GM12865 (cell line): ENCODE measurements around the gene CHAF1A.

Experiments used
- DNase-seq: peaks from one replicate; pipeline ENCODE4 v3.0.0; 2010; ENCODE audit warnings: low read depth
- H3K4me3 ChIP-seq: 2 replicates; pipeline ENCODE4 v1.5.1; 2011; ENCODE audit warnings: mild to moderate bottlenecking, low read depth, low read length, control low read depth
- TF ChIP-seq, protein P1 (sequence below): IDR thresholded peaks from 2 replicates; pipeline ENCODE4 v1.5.1; 2011; ENCODE audit warnings: low read length, control low read depth, low read depth, inconsistent platforms; ENCODE audit not compliant: insufficient read depth; ENCODE audit errors: missing control alignments

The CHAF1A gene

DNA sequence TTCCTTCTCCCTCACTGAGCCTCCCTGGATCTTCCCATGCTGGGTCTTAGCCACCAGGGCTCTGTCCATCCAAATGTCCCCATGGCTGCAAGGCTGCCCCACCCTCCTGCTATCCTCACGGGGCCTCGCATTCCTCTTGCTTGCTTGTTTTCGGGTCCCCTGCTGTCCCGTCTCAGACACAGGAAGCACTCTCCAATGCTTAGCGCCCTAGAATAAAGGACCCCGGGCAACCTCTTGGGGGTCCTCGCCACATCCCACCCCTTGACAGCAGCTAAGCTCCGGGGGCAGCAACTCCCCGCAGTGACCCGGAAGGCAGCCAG is 25.8 kb upstream of the CHAF1A start:
- no peak for DNase-seq
- TF ChIP-seq, protein P1, sequence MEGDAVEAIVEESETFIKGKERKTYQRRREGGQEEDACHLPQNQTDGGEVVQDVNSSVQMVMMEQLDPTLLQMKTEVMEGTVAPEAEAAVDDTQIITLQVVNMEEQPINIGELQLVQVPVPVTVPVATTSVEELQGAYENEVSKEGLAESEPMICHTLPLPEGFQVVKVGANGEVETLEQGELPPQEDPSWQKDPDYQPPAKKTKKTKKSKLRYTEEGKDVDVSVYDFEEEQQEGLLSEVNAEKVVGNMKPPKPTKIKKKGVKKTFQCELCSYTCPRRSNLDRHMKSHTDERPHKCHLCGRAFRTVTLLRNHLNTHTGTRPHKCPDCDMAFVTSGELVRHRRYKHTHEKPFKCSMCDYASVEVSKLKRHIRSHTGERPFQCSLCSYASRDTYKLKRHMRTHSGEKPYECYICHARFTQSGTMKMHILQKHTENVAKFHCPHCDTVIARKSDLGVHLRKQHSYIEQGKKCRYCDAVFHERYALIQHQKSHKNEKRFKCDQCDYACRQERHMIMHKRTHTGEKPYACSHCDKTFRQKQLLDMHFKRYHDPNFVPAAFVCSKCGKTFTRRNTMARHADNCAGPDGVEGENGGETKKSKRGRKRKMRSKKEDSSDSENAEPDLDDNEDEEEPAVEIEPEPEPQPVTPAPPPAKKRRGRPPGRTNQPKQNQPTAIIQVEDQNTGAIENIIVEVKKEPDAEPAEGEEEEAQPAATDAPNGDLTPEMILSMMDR, result no peak
- H3K4me3 ChIP-seq, result peak overlapping the region; percentile 44

DNA sequence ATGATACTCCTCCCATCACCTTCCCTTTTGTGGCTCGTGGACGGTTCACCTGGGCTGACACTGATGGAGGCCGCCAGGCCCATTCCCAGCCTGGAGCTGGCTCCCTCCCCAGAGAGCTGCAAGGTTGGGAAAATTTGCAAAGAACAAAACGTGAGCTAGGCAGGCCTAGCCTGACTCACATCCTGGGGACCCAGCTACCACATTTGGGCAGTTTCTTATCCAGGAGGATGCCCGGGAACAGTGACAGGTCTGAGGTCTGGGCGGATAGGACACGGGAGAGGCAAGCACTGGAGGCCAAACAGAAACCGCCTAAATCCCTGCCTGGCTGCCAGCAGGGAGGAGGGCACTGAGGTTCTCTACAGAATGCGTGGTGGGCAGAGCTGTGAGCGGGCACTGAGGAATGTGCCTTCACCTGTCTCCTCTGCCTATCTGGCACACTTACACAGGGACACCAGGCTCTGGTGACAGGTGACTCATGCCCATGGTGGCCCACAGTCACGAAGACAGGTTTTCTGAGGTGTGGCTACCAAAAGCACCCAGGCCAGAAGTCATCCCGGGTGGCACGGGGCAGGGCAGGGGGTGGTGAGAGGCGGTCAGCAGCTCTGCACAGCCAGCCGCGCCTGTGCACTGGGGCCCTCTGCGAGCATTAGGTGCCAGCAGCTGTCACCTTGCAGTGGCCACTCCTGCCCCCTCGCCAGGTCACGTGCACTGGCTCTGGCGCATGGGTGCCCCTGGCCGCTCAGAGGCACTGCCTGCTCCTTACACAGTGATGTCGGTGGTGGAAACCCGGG is 25.3 kb upstream of the CHAF1A start:
- no peak for DNase-seq
- H3K4me3 ChIP-seq, result peak overlapping the region; percentile 44
- TF ChIP-seq, protein P1, result no peak

DNA sequence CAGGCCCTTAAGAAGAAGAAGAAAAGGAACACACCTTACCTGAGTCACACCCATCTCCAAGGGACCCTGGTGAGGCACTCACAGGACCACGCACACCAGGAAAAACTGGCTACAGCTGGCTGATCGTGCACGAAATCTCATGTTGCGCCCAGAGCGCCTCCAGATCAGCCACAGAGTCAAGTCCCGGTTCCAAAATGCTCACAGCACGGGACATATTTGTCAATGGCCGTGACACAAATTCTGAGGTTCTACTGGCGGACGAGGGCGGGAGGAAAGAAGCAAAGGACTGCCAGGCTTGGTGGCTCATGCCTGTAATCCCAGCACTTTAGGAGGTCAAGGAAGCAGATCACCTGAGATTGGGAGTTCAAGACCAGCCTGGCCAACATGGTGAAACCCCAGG is 23.6 kb upstream of the CHAF1A start:
- no peak for DNase-seq
- TF ChIP-seq, protein P1, result no peak
- peak overlapping the region; percentile 44 for H3K4me3 ChIP-seq

DNA sequence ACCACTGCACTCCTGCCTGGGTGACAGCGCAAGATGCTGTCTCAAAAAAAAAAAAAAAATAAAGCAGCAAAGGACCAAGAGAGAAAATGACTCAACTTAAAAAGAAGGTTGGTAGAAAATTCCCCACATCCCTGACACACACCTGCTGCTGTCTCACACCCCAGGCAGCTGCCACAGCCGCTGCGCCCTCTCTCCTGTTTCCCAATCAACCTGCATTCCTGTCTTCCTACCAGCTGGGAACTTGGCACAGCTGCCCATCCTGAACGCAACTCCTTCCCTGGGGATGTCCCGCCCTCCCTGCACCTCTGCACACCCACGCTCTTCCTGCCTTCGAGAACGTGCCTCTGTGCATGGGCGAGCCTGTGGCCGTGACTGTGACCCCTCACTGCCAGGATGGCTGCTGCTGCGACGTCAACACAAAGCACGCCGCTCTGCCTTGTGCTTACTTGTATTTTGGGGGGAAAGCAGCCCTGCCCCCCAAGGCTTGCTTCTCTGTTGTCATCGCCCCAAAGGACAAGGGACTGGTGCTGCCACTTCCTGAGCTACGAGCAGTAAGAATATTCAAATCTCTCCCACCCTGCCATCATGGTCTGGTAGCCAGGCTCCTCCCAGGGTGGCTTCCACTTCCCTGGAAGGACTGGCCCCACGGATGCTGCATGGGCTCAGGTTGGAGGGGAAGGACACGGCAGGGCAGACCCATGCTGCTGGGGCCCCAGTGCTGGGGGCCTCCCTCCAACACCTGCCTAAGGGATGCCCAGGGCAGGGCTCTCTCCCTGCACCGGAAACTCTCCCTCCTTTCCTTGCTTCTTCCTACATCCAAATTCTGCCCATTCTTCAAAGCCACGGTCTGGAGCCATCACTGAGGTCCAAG is 22.8 kb upstream of the CHAF1A start:
- TF ChIP-seq, protein P1, result no peak
- H3K4me3 ChIP-seq, result peak overlapping the region; percentile 44
- DNase-seq, result peak; percentile 72

DNA sequence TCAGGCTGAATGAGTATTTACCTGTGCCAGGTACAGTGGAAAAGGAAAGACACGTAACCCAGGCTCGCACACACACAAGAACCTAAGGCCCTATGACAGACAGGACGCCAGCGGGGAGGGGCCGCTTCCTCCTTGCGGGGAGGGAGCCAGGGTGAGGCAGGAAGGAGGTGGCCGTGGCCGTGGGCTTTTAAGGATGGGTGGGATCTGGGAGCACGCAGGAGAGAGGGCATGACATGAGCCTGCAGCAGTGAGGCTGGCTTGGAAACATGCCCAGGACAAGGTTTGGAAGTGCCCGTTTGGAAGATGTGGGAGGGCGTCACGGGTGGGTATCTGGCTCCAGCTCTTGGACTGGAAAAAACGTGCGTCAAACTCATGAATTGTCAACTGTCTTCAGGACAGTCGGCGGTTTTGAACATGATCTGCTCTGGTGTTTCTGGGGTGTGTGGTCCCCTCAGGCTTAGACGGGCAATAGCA is 22.1 kb upstream of the CHAF1A start:
- TF ChIP-seq, protein P1, result no peak
- H3K4me3 ChIP-seq, result peak overlapping the region; percentile 44
- peak; percentile 57 for DNase-seq

DNA sequence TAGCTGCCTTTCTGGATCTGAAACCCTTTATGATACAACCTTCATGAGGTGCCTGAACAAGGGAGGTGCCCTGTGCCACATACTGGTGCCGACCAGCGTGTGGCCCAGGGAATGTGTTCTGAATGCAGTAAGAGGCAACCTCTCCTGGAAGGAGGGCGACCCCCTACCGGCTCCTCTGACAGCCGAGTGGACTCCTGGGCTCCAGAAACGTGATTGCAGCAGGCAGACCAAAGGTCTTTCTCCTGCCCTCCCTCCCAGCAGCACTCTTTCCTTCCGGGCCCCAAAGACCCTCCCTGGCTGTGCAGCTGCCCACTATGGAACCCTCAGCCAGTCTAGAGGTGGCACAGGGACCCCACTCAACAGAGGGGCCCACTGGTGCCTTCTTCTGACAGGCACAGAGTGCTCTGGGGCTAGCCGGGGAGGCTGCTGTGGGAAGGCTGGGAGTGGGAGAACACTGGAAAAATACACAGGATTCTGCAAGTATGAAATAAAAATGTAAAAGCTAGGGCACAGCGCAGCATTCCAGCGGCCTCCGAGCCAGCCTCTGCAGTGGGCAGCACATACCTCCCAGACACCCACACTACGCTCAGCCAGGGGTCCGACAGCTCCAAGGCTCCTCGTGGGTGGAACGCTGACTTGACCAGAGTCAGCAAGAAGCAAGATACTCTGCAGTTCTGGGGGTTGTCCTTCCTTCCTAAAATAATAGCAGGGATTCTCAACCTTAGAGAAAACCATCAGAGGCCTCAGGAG is 17.0 kb upstream of the CHAF1A start:
- TF ChIP-seq, protein P1, result no peak
- DNase-seq, result no peak
- H3K4me3 ChIP-seq, result no peak overlapping the region
